ENCODE results near the gene STK24. TPM values are rescaled to one million over a fixed set of nuclear protein-coding genes. Genes with fewer than 3 reads are reported as not detected.

Gene STK24
- total RNA-seq, 1 donor, result 82.2 TPM

GRCh38 chr13:98411013-98411412 is 165.9 kb downstream of the STK24 start:
- Histone ChIP-seq H3K36me3 (ENCODE audit: insufficient read depth, low read length) (peaks cover 51% of the 10 kb centered on the region), H3K9me3 (ENCODE audit: low read depth, low read length) (no peaks in the 10 kb centered on the region), H3K27ac (ENCODE audit: low read depth, low read length) (no peak overlapping the region), H3K79me2 (ENCODE audit: insufficient read depth, low read length) (no peaks in the 10 kb centered on the region), H2AFZ (ENCODE audit: low read length) (no peak overlapping the region), H3K4me1 (ENCODE audit: insufficient read depth, low read length) (no peaks in the 10 kb centered on the region), H3K27me3 (ENCODE audit: insufficient read depth, low read length) (no peaks in the 10 kb centered on the region), H3K4me3 (ENCODE audit: insufficient read depth, low read length) (no peak overlapping the region), H3K4me2 (ENCODE audit: insufficient read depth, low read length) (no peak overlapping the region), H4K20me1 (ENCODE audit: insufficient read depth, low read length) (no peaks in the 10 kb centered on the region)
- TF ChIP-seq CTCF (IDR thresholded peaks at IDR 0.05; ENCODE audit: extremely low read depth, low read depth, low read length), result no peak
- no peak for DNase-seq (ENCODE audit: insufficient read length, low spot score, missing footprints)

- no peak overlapping the region for H3K4me3 ChIP-seq (ENCODE audit: insufficient read depth, low read length)
- DNase-seq (ENCODE audit: insufficient read length, low spot score, missing footprints), result no peak
- TF ChIP-seq CTCF (IDR thresholded peaks at IDR 0.05; ENCODE audit: extremely low read depth, low read depth, low read length), result no peak
- no peaks in the 10 kb centered on the region for H4K20me1 ChIP-seq (ENCODE audit: insufficient read depth, low read length)
- no peaks in the 10 kb centered on the region for H3K4me1 ChIP-seq (ENCODE audit: insufficient read depth, low read length)
- no peak overlapping the region for H2AFZ ChIP-seq (ENCODE audit: low read length)
- H3K27me3 ChIP-seq (ENCODE audit: insufficient read depth, low read length), result no peaks in the 10 kb centered on the region
- no peaks in the 10 kb centered on the region for H3K9me3 ChIP-seq (ENCODE audit: low read depth, low read length)
- peaks cover 47% of the 10 kb centered on the region for H3K36me3 ChIP-seq (ENCODE audit: insufficient read depth, low read length)
- H3K79me2 ChIP-seq (ENCODE audit: insufficient read depth, low read length), result no peaks in the 10 kb centered on the region
- no peak overlapping the region for H3K4me2 ChIP-seq (ENCODE audit: insufficient read depth, low read length)
- H3K27ac ChIP-seq (ENCODE audit: low read depth, low read length), result no peak overlapping the region
Measured at GRCh38 chr13:98410612-98411011, 166.3 kb downstream of the STK24 start.

GRCh38 chr13:98409281-98409680 is 167.6 kb downstream of the STK24 start:
- Histone ChIP-seq H3K4me3 (ENCODE audit: insufficient read depth, low read length) (no peak overlapping the region), H3K79me2 (ENCODE audit: insufficient read depth, low read length) (no peaks in the 10 kb centered on the region), H3K9me3 (ENCODE audit: low read depth, low read length) (no peaks in the 10 kb centered on the region), H3K4me2 (ENCODE audit: insufficient read depth, low read length) (no peak overlapping the region), H3K27ac (ENCODE audit: low read depth, low read length) (no peak overlapping the region), H3K36me3 (ENCODE audit: insufficient read depth, low read length) (peaks cover 35% of the 10 kb centered on the region), H2AFZ (ENCODE audit: low read length) (no peak overlapping the region), H3K27me3 (ENCODE audit: insufficient read depth, low read length) (no peaks in the 10 kb centered on the region), H3K4me1 (ENCODE audit: insufficient read depth, low read length) (no peaks in the 10 kb centered on the region), H4K20me1 (ENCODE audit: insufficient read depth, low read length) (no peaks in the 10 kb centered on the region)
- DNase-seq (ENCODE audit: insufficient read length, low spot score, missing footprints), result no peak
- TF ChIP-seq CTCF (IDR thresholded peaks at IDR 0.05; ENCODE audit: extremely low read depth, low read depth, low read length), result no peak

- no peaks in the 10 kb centered on the region for H3K4me1 ChIP-seq (ENCODE audit: insufficient read depth, low read length)
- no peaks in the 10 kb centered on the region for H4K20me1 ChIP-seq (ENCODE audit: insufficient read depth, low read length)
- no peaks in the 10 kb centered on the region for H3K79me2 ChIP-seq (ENCODE audit: insufficient read depth, low read length)
- no peaks in the 10 kb centered on the region for H3K27me3 ChIP-seq (ENCODE audit: insufficient read depth, low read length)
- TF ChIP-seq CTCF (IDR thresholded peaks at IDR 0.05; ENCODE audit: extremely low read depth, low read depth, low read length), result no peak
- no peak overlapping the region for H3K4me3 ChIP-seq (ENCODE audit: insufficient read depth, low read length)
- no peak overlapping the region for H3K4me2 ChIP-seq (ENCODE audit: insufficient read depth, low read length)
- no peaks in the 10 kb centered on the region for H3K9me3 ChIP-seq (ENCODE audit: low read depth, low read length)
- peaks cover 25% of the 10 kb centered on the region for H3K36me3 ChIP-seq (ENCODE audit: insufficient read depth, low read length)
- no peak overlapping the region for H3K27ac ChIP-seq (ENCODE audit: low read depth, low read length)
- DNase-seq (ENCODE audit: insufficient read length, low spot score, missing footprints), result no peak
- H2AFZ ChIP-seq (ENCODE audit: low read length), result no peak overlapping the region
Measured at GRCh38 chr13:98407575-98407974, 169.3 kb downstream of the STK24 start.

Data from osteoblast (primary cell).